Measurements from ENCODE around the gene FAM149A.

FAM149A gene

GRCh38 chr4:186167605-186168004 lies 63.1 kb downstream of the FAM149A start:
- Histone ChIP-seq H3K9me3 (ENCODE audit: control insufficient read depth, insufficient read depth, low read depth, low read length) (no peaks in the 10 kb centered on the region), H3K36me3 (ENCODE audit: control insufficient read depth in 2 of 2, insufficient read depth in 1 of 2, low read length in 2 of 2) (no peaks in the 10 kb centered on the region), H3K4me3 (ENCODE audit: low read depth, low read length) (no peak overlapping the region), H3K4me1 (ENCODE audit: control insufficient read depth, insufficient read depth, low read length) (no peaks in the 10 kb centered on the region), H3K27ac (ENCODE audit: extremely low read depth, low read depth, low read length) (no peak overlapping the region)
- ChIA-PET POLR2A (no interaction called here), CTCF (no interaction called here)
- no peak for TF ChIP-seq ZNF169 (tag by site-specific recombination; IDR thresholded peaks at IDR 0.05)
- no peak for TF ChIP-seq ZFHX2 (tag by site-specific recombination; conservative IDR thresholded peaks at IDR 0.05)
- TF ChIP-seq YY2 (tag by site-specific recombination; IDR thresholded peaks at IDR 0.05), result no peak
- no peak for TF ChIP-seq ZIC2 (tag by site-specific recombination; IDR thresholded peaks at IDR 0.05)
- no peak for TF ChIP-seq ZNF513 (tag by site-specific recombination; IDR thresholded peaks at IDR 0.05)
- TF ChIP-seq OSR2 (tag by site-specific recombination; IDR thresholded peaks at IDR 0.05), result no peak
- no peak for TF ChIP-seq SALL2 (tag by site-specific recombination; IDR thresholded peaks at IDR 0.05; ENCODE audit: borderline replicate concordance)
- no peak for TF ChIP-seq ZNF837 (tag by site-specific recombination; IDR thresholded peaks at IDR 0.05)
- TF ChIP-seq ZNF660 (tag by site-specific recombination; IDR thresholded peaks at IDR 0.05), result no peak
- TF ChIP-seq, protein P1, sequence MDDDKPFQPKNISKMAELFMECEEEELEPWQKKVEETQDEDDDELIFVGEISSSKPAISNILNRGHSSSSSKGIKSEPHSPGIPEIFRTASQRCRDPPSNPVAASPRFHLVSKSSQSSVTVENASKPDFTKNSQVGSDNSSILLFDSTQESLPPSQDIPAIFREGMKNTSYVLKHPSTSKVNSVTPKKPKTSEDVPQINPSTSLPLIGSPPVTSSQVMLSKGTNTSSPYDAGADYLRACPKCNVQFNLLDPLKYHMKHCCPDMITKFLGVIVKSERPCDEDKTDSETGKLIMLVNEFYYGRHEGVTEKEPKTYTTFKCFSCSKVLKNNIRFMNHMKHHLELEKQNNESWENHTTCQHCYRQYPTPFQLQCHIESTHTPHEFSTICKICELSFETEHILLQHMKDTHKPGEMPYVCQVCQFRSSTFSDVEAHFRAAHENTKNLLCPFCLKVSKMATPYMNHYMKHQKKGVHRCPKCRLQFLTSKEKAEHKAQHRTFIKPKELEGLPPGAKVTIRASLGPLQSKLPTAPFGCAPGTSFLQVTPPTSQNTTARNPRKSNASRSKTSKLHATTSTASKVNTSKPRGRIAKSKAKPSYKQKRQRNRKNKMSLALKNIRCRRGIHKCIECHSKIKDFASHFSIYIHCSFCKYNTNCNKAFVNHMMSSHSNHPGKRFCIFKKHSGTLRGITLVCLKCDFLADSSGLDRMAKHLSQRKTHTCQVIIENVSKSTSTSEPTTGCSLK (tag by site-specific recombination; IDR thresholded peaks at IDR 0.05), result no peak
- TF ChIP-seq PRDM4 (tag by site-specific recombination; IDR thresholded peaks at IDR 0.05), result no peak
- TF ChIP-seq, protein P2, sequence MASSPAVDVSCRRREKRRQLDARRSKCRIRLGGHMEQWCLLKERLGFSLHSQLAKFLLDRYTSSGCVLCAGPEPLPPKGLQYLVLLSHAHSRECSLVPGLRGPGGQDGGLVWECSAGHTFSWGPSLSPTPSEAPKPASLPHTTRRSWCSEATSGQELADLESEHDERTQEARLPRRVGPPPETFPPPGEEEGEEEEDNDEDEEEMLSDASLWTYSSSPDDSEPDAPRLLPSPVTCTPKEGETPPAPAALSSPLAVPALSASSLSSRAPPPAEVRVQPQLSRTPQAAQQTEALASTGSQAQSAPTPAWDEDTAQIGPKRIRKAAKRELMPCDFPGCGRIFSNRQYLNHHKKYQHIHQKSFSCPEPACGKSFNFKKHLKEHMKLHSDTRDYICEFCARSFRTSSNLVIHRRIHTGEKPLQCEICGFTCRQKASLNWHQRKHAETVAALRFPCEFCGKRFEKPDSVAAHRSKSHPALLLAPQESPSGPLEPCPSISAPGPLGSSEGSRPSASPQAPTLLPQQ (tag by site-specific recombination; IDR thresholded peaks at IDR 0.05), result no peak
- no peak for TF ChIP-seq ZNF596 (tag by site-specific recombination; IDR thresholded peaks at IDR 0.05)
- no peak for TF ChIP-seq ZNF175 (tag by site-specific recombination; IDR thresholded peaks at IDR 0.05)
- no peak for TF ChIP-seq ZEB2 (tag by site-specific recombination; IDR thresholded peaks at IDR 0.05)
- TF ChIP-seq, protein P3, sequence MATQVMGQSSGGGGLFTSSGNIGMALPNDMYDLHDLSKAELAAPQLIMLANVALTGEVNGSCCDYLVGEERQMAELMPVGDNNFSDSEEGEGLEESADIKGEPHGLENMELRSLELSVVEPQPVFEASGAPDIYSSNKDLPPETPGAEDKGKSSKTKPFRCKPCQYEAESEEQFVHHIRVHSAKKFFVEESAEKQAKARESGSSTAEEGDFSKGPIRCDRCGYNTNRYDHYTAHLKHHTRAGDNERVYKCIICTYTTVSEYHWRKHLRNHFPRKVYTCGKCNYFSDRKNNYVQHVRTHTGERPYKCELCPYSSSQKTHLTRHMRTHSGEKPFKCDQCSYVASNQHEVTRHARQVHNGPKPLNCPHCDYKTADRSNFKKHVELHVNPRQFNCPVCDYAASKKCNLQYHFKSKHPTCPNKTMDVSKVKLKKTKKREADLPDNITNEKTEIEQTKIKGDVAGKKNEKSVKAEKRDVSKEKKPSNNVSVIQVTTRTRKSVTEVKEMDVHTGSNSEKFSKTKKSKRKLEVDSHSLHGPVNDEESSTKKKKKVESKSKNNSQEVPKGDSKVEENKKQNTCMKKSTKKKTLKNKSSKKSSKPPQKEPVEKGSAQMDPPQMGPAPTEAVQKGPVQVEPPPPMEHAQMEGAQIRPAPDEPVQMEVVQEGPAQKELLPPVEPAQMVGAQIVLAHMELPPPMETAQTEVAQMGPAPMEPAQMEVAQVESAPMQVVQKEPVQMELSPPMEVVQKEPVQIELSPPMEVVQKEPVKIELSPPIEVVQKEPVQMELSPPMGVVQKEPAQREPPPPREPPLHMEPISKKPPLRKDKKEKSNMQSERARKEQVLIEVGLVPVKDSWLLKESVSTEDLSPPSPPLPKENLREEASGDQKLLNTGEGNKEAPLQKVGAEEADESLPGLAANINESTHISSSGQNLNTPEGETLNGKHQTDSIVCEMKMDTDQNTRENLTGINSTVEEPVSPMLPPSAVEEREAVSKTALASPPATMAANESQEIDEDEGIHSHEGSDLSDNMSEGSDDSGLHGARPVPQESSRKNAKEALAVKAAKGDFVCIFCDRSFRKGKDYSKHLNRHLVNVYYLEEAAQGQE (tag by site-specific recombination; IDR thresholded peaks at IDR 0.05), result no peak
- TF ChIP-seq ZNF10 (tag by site-specific recombination; IDR thresholded peaks at IDR 0.05), result no peak
- no peak for TF ChIP-seq SETDB1 (IDR thresholded peaks at IDR 0.05; ENCODE audit: insufficient read length, low read length)
- no peak for TF ChIP-seq ZNF132 (tag by site-specific recombination; IDR thresholded peaks at IDR 0.05; ENCODE audit: borderline replicate concordance)
- TF ChIP-seq ZNF623 (tag by site-specific recombination; IDR thresholded peaks at IDR 0.05), result no peak

Data from HEK293 (cell line).